HepG2 (cell line): Measurements from ENCODE around the gene TUBG2. TPM values are rescaled to one million over a fixed set of nuclear protein-coding genes. Genes with fewer than 3 reads are reported as not detected.
A peak's percentile ranks its signal among the peaks of the same experiment; 100 is the strongest.

Source experiments
- ESRRA ChIP-seq: sonication (generic); formaldehyde crosslinking; IDR thresholded peaks from 2 replicates; pipeline ENCODE4 v1.5.1; 2020; ENCODE audit warnings: mild to moderate bottlenecking, low read depth, missing genetic modification reagents
- KDM5A ChIP-seq: fragments of 200-600 bp; sonication (generic); IDR thresholded peaks from 2 replicates; pipeline ENCODE4 v1.7.0; 2018; ENCODE audit warnings: antibody characterized with exemption, mild to moderate bottlenecking, low read length, borderline replicate concordance
- MAFK ChIP-seq, 2 experiments: IDR thresholded peaks in 1 of 2; conservative IDR thresholded peaks in 1 of 2; 2 replicates each; pipeline ENCODE4 v1.6.1; 2011; ENCODE audit warnings: improper control_type of control experiment in 2 of 2, low read length in 2 of 2
- MIER2 ChIP-seq: IDR thresholded peaks from 2 replicates; pipeline ENCODE4 v1.6.1; 2016; ENCODE audit warnings: missing biosample characterization, missing genetic modification reagents
- PCBP2 ChIP-seq: fragments of 200-400 bp; formaldehyde crosslinking; optimal IDR thresholded peaks from 2 replicates; pipeline ENCODE3; 2018; ENCODE audit warnings: low read length, low read depth; ENCODE audit not compliant: poor library complexity, severe bottlenecking
- RCOR2 ChIP-seq: IDR thresholded peaks from 2 replicates; pipeline ENCODE4 v1.6.1; 2016; ENCODE audit warnings: missing biosample characterization, missing genetic modification reagents
- RFX3 ChIP-seq: IDR thresholded peaks from 2 replicates; pipeline ENCODE4 v1.6.1; 2016; ENCODE audit warnings: missing biosample characterization, missing genetic modification reagents
- RNF2 ChIP-seq: fragments of 450-650 bp; conservative IDR thresholded peaks from 2 replicates; pipeline ENCODE4 v1.6.1; 2016; ENCODE audit warnings: low read depth
- SIN3B ChIP-seq: fragments of 150-350 bp; IDR thresholded peaks from 2 replicates; pipeline ENCODE4 v1.6.1; 2014; ENCODE audit warnings: low read length
- SMC3 ChIP-seq: IDR thresholded peaks from 2 replicates; pipeline ENCODE4 v1.6.1; 2011; ENCODE audit warnings: low read length, improper control_type of control experiment
- XBP1 ChIP-seq: sonication (generic); formaldehyde crosslinking; IDR thresholded peaks from 2 replicates; pipeline ENCODE4 v1.5.0; 2020; ENCODE audit warnings: missing genetic modification reagents
- ZBTB3 ChIP-seq: sonication (generic); formaldehyde crosslinking; IDR thresholded peaks from 2 replicates; pipeline ENCODE4 v1.4.0; 2020; ENCODE audit warnings: low read depth, mild to moderate bottlenecking, moderate library complexity, missing genetic modification reagents, borderline replicate concordance
- ZBTB8A ChIP-seq: sonication (generic); formaldehyde crosslinking; IDR thresholded peaks from 2 replicates; pipeline ENCODE4 v1.4.0; 2020; ENCODE audit warnings: mild to moderate bottlenecking, low read depth, missing genetic modification reagents, borderline replicate concordance
- ZNF510 ChIP-seq: sonication (generic); formaldehyde crosslinking; IDR thresholded peaks from 2 replicates; pipeline ENCODE4 v1.4.0; 2020; ENCODE audit warnings: low read depth, mild to moderate bottlenecking, missing genetic modification reagents
- ZNF773 ChIP-seq: sonication (generic); formaldehyde crosslinking; IDR thresholded peaks from 2 replicates; pipeline ENCODE4 v1.4.0; 2020; ENCODE audit warnings: missing genetic modification reagents, borderline replicate concordance
- ZNF777 ChIP-seq: sonication (generic); formaldehyde crosslinking; IDR thresholded peaks from 2 replicates; pipeline ENCODE4 v1.4.0; 2020; ENCODE audit warnings: missing genetic modification reagents
- polyA plus RNA-seq, 8 experiments: library from polyadenylated mRNA; depleted of rRNA in 3 of 8; stranded (reverse) in 7 of 8; unstranded in 1 of 8; fragments of >200 nt; fragmentation: Illumina TruSeq in 4 of 8; extraction: Trizol in 4 of 8; gene quantifications; 2 replicates each; pipeline versions ENCODE4 v1.2.1 to v1.2.3, GENCODE V29; 2011 to 2016; ENCODE audit warnings: low read depth in 4 of 8, missing spikeins in 1 of 8, mixed read lengths in 1 of 8; ENCODE audit not compliant: insufficient read depth in 1 of 8
- total RNA-seq, 5 experiments: library from RNA; depleted of rRNA; stranded (reverse); fragments of >200 nt; fragmentation: Illumina TruSeq; extraction: Trizol; gene quantifications; 2 replicates each; pipeline ENCODE4 v1.2.3, GENCODE V29; 2016; ENCODE audit warnings: low read depth in 1 of 5
- TF ChIP-seq, protein P1 (sequence below): sonication (generic); formaldehyde crosslinking; IDR thresholded peaks from 2 replicates; pipeline ENCODE4 v1.4.0; 2020; ENCODE audit warnings: mild to moderate bottlenecking, missing genetic modification reagents
- TF ChIP-seq, protein P2 (sequence below): sonication (generic); formaldehyde crosslinking; IDR thresholded peaks from 2 replicates; pipeline ENCODE4 v1.5.1; 2020; ENCODE audit warnings: missing genetic modification reagents, mild to moderate bottlenecking, borderline replicate concordance
- TF ChIP-seq, protein P3 (sequence below): sonication (generic); formaldehyde crosslinking; IDR thresholded peaks from 2 replicates; pipeline ENCODE4 v1.4.0; 2020; ENCODE audit warnings: missing genetic modification reagents

Gene TUBG2
- total and polyA plus RNA-seq, 2 of the 13 experiments (the other 11 are each of a cell fraction or from before 2014, with no cell fraction given): 16.0 to 42.3 TPM

- 0 out of 2 replicates have a peak, but pooled peaks have one; percentile 30 for TF ChIP-seq RCOR2 (CRISPR knock-in tag)
- TF ChIP-seq RNF2: no peak
- TF ChIP-seq, protein P1, sequence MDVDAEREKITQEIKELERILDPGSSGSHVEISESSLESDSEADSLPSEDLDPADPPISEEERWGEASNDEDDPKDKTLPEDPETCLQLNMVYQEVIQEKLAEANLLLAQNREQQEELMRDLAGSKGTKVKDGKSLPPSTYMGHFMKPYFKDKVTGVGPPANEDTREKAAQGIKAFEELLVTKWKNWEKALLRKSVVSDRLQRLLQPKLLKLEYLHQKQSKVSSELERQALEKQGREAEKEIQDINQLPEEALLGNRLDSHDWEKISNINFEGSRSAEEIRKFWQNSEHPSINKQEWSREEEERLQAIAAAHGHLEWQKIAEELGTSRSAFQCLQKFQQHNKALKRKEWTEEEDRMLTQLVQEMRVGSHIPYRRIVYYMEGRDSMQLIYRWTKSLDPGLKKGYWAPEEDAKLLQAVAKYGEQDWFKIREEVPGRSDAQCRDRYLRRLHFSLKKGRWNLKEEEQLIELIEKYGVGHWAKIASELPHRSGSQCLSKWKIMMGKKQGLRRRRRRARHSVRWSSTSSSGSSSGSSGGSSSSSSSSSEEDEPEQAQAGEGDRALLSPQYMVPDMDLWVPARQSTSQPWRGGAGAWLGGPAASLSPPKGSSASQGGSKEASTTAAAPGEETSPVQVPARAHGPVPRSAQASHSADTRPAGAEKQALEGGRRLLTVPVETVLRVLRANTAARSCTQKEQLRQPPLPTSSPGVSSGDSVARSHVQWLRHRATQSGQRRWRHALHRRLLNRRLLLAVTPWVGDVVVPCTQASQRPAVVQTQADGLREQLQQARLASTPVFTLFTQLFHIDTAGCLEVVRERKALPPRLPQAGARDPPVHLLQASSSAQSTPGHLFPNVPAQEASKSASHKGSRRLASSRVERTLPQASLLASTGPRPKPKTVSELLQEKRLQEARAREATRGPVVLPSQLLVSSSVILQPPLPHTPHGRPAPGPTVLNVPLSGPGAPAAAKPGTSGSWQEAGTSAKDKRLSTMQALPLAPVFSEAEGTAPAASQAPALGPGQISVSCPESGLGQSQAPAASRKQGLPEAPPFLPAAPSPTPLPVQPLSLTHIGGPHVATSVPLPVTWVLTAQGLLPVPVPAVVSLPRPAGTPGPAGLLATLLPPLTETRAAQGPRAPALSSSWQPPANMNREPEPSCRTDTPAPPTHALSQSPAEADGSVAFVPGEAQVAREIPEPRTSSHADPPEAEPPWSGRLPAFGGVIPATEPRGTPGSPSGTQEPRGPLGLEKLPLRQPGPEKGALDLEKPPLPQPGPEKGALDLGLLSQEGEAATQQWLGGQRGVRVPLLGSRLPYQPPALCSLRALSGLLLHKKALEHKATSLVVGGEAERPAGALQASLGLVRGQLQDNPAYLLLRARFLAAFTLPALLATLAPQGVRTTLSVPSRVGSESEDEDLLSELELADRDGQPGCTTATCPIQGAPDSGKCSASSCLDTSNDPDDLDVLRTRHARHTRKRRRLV (CRISPR knock-in tag): no peak
- TF ChIP-seq SIN3B: no peak
- no peak for TF ChIP-seq XBP1 (CRISPR knock-in tag)
- TF ChIP-seq ZBTB3: no peak
- TF ChIP-seq RFX3 (CRISPR knock-in tag): no peak
- no peak for TF ChIP-seq ZNF773 (CRISPR knock-in tag)
- TF ChIP-seq ZNF510 (CRISPR knock-in tag): no peak
- no peak for TF ChIP-seq PCBP2
- no peak for TF ChIP-seq ZBTB8A
- no peak; the same call in 1 of the 2 replicates for TF ChIP-seq ZNF777 (CRISPR knock-in tag)
- TF ChIP-seq, protein P2, sequence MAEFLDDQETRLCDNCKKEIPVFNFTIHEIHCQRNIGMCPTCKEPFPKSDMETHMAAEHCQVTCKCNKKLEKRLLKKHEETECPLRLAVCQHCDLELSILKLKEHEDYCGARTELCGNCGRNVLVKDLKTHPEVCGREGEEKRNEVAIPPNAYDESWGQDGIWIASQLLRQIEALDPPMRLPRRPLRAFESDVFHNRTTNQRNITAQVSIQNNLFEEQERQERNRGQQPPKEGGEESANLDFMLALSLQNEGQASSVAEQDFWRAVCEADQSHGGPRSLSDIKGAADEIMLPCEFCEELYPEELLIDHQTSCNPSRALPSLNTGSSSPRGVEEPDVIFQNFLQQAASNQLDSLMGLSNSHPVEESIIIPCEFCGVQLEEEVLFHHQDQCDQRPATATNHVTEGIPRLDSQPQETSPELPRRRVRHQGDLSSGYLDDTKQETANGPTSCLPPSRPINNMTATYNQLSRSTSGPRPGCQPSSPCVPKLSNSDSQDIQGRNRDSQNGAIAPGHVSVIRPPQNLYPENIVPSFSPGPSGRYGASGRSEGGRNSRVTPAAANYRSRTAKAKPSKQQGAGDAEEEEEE (CRISPR knock-in tag): no peak
- TF ChIP-seq ESRRA (CRISPR knock-in tag): no peak; the same call in 1 of the 2 replicates
- TF ChIP-seq MAFK (conservative IDR thresholded peaks at IDR 0.05 in 1 of 2, IDR thresholded peaks at IDR 0.05 in 1 of 2; ENCODE audit: low read length in 2 of 2): no peak
- peak; percentile 82 for TF ChIP-seq MIER2 (CRISPR knock-in tag)
- TF ChIP-seq SMC3: peak; percentile 79
- TF ChIP-seq, protein P3, sequence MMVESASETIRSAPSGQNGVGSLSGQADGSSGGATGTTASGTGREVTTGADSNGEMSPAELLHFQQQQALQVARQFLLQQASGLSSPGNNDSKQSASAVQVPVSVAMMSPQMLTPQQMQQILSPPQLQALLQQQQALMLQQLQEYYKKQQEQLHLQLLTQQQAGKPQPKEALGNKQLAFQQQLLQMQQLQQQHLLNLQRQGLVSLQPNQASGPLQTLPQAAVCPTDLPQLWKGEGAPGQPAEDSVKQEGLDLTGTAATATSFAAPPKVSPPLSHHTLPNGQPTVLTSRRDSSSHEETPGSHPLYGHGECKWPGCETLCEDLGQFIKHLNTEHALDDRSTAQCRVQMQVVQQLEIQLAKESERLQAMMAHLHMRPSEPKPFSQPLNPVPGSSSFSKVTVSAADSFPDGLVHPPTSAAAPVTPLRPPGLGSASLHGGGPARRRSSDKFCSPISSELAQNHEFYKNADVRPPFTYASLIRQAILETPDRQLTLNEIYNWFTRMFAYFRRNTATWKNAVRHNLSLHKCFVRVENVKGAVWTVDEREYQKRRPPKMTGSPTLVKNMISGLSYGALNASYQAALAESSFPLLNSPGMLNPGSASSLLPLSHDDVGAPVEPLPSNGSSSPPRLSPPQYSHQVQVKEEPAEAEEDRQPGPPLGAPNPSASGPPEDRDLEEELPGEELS (CRISPR knock-in tag): no peak
- no peak for TF ChIP-seq KDM5A
These were observed 40.5 kb upstream of the TUBG2 start (continued) for GRCh38 chr17:42618442-42619150.
